Measurements from ENCODE around the gene SLC28A2. TPM values are rescaled to one million over a fixed set of nuclear protein-coding genes. Genes with fewer than 3 reads are reported as not detected.
A peak's percentile ranks its signal among the peaks of the same experiment; 100 is the strongest.
"Not testable (repeated sequence)": the region's sequence is repeated elsewhere in the genome, so short reads cannot be mapped to it uniquely, and the experiment has no call there.

SLC28A2 gene
- total RNA-seq, 1 donor from 2014 or later = not detected

GRCh38 chr15:45304711-45305110 lies 52.7 kb downstream of the SLC28A2 start:
- DNase-seq (ENCODE audit: low read depth) = no peak
- H3K4me3 ChIP-seq (ENCODE audit: low read depth, low read length) = no peak overlapping the region
- TF ChIP-seq CTCF (conservative IDR thresholded peaks at IDR 0.05; ENCODE audit: low read depth, low read length) = no peak

GRCh38 chr15:45306105-45306504 lies 54.1 kb downstream of the SLC28A2 start:
- no peak for TF ChIP-seq CTCF (conservative IDR thresholded peaks at IDR 0.05; ENCODE audit: low read depth, low read length)
- DNase-seq (ENCODE audit: low read depth) = no peak
- no peak overlapping the region for H3K4me3 ChIP-seq (ENCODE audit: low read depth, low read length)

GRCh38 chr15:45307230-45307924 lies 55.3 kb downstream of the SLC28A2 start:
- H3K4me3 ChIP-seq (ENCODE audit: low read depth, low read length) = peak overlapping the region; percentile 17
- peak; percentile 64 for TF ChIP-seq CTCF (conservative IDR thresholded peaks at IDR 0.05; ENCODE audit: low read depth, low read length)

GRCh38 chr15:45314117-45314516 lies 62.1 kb downstream of the SLC28A2 start:
- not testable (repeated sequence) for DNase-seq (ENCODE audit: low read depth)

More at GRCh38 chr15:45307230-45307924, 55.3 kb downstream of the SLC28A2 start:
- DNase-seq (ENCODE audit: low read depth) = peak; percentile 31

GRCh38 chr15:45314960-45315359 lies 62.9 kb downstream of the SLC28A2 start:
- no peak for DNase-seq (ENCODE audit: low read depth)
- TF ChIP-seq CTCF (conservative IDR thresholded peaks at IDR 0.05; ENCODE audit: low read depth, low read length) = peak; percentile 50
- H3K4me3 ChIP-seq (ENCODE audit: low read depth, low read length) = no peak overlapping the region

More at GRCh38 chr15:45314117-45314516, 62.1 kb downstream of the SLC28A2 start:
- H3K4me3 ChIP-seq (ENCODE audit: low read depth, low read length) = not testable (repeated sequence)

- no peak for DNase-seq (ENCODE audit: low read depth)
- no peak overlapping the region for H3K4me3 ChIP-seq (ENCODE audit: low read depth, low read length)
- no peak for TF ChIP-seq CTCF (conservative IDR thresholded peaks at IDR 0.05; ENCODE audit: low read depth, low read length)
These were observed 67.6 kb downstream of the SLC28A2 start for GRCh38 chr15:45319472-45320214.

- no peak for DNase-seq (ENCODE audit: low read depth)
- no peak for TF ChIP-seq CTCF (conservative IDR thresholded peaks at IDR 0.05; ENCODE audit: low read depth, low read length)
- no peak overlapping the region for H3K4me3 ChIP-seq (ENCODE audit: low read depth, low read length)
These were observed 68.7 kb downstream of the SLC28A2 start for GRCh38 chr15:45320581-45321205.
